Keratinocyte (primary cell): ENCODE data around the gene FHIT.

ENCODE experiments used
- CTCF ChIP-seq, 3 experiments: IDR thresholded peaks in 1 of 3; conservative IDR thresholded peaks in 1 of 3; optimal IDR thresholded peaks in 1 of 3; 2 replicates in 2 of 3; 3 replicates in 1 of 3; pipeline versions ENCODE3 to v1.5.1; 2011; ENCODE audit warnings: low read length in 3 of 3, mild to moderate bottlenecking in 3 of 3, moderate library complexity in 2 of 3, control low read depth in 1 of 3, inconsistent platforms in 1 of 3; ENCODE audit not compliant: insufficient read depth in 2 of 3; ENCODE audit errors: extremely low read depth in 1 of 3
- EZH2 ChIP-seq: IDR thresholded peaks from one replicate; pipeline ENCODE4 v1.6.1; 2012; ENCODE audit warnings: inconsistent platforms, mild to moderate bottlenecking, low read length, moderate library complexity

- TF ChIP-seq CTCF (optimal IDR thresholded peaks at IDR 0.05 in 1 of 3, IDR thresholded peaks at IDR 0.05 in 1 of 3, conservative IDR thresholded peaks at IDR 0.05 in 1 of 3; ENCODE audit: extremely low read depth in 1 of 3, insufficient read depth in 2 of 3, low read length in 3 of 3) (no peak), EZH2 (no peak)
Observed at GRCh38 chr3:61172203-61172602, 79.0 kb downstream of the FHIT start.
